Measurements from ENCODE around the gene HIBCH. TPM values are rescaled to one million over a fixed set of nuclear protein-coding genes. Genes with fewer than 3 reads are reported as not detected.
A peak's percentile ranks its signal among the peaks of the same experiment; 100 is the strongest.

Gene HIBCH
- total RNA-seq, 1 experiment from 2014 or later = 24.7 TPM

DNA sequence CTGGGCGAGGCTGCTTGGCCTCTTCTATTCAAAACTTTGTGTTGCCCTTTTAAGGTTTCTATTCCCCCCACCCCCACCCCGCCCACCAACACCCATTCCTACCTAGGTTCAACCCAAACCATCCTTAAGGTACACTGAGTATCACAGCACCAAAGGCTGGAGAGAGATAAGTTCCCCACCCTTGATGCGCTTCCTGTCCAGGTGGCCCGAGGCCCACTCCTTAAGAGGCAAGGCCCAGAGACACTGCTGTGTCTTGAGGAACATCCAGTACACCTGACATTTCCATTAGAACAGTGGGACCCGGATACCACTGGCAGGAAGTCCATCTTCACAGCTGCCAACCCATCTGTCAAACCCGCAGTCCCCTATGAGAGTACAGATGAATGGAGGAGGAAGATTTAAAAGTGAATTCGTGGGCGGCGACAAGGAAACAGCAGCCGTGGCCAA is 23.5 kb upstream of the HIBCH start:
- DNase-seq (ENCODE audit: low read depth, low spot score) = no peak
- no peaks in the 10 kb centered on the region for H3K9me3 ChIP-seq (ENCODE audit: control insufficient read depth in 1 of 2, insufficient read depth in 1 of 2, low read depth in 1 of 2, low read length in 2 of 2)
- peaks cover 25% of the 10 kb centered on the region for H3K79me2 ChIP-seq (ENCODE audit: insufficient read depth, low read length)
- peak; percentile 34 for ATAC-seq
- H3K27ac ChIP-seq (ENCODE audit: low read depth, low read length) = peak overlapping the region; percentile 78
- no peaks in the 10 kb centered on the region for H3K9me2 ChIP-seq (ENCODE audit: insufficient read depth)
- peak overlapping the region; percentile 70 for H3K9ac ChIP-seq (ENCODE audit: low read length)
- peak overlapping the region; percentile 72 for H3K4me2 ChIP-seq (ENCODE audit: low read length)
- TF ChIP-seq CBX3 (IDR thresholded peaks at IDR 0.05; ENCODE audit: low read depth) (peak; percentile 23; the same call in 1 of the 2 replicates), EGR1 (IDR thresholded peaks at IDR 0.05; ENCODE audit: low read depth) (peak; percentile 55), ZFX (IDR thresholded peaks at IDR 0.05) (no peak)
- peaks cover 19 to 39% of the 10 kb centered on the region in 2 experiments; a peak in 3 of 4 replicates for H3K4me1 ChIP-seq (ENCODE audit: control insufficient read depth in 1 of 2, insufficient read depth in 2 of 2, low read length in 2 of 2)
- BruUV-seq (replicated peaks) = no TSS peak
- intact Hi-C loops (cut with micrococcal nuclease) = no loop called here
- H3K36me3 ChIP-seq (ENCODE audit: control insufficient read depth in 1 of 2, insufficient read depth in 2 of 2, low read length in 2 of 2) = no peaks in the 10 kb centered on the region
- CTCF ChIA-PET = interaction anchor here (1.1 kb wide), 1 partner anchor 9 kb away, joined by 3 read pairs; no protein-coding TSS in a partner anchor
- POLR2A ChIA-PET = interaction anchor here (1.3 kb wide), 1 partner anchor 24 kb away, joined by 5 read pairs; the partner anchor contains the start of gene HIBCH
- H4K20me1 ChIP-seq (ENCODE audit: insufficient read depth) = no peaks in the 10 kb centered on the region
- RAD21 ChIA-PET (ENCODE audit: low non-redundant PET in 1 of 2, low total read pairs in 2 of 2, uncharacterized antibody in 2 of 2, unreplicated experiment in 2 of 2) = no interaction called here
- peak overlapping the region; percentile 58 to 70 for H3K4me3 ChIP-seq (replicated peaks in 1 of 2; ENCODE audit: low read depth in 1 of 2, low read length in 2 of 2)
- no peak overlapping the region for H2AFZ ChIP-seq (ENCODE audit: low read depth, low read length, poor library complexity, severe bottlenecking)
- H3K27me3 ChIP-seq (ENCODE audit: insufficient read depth, low read length) = no peaks in the 10 kb centered on the region

DNA sequence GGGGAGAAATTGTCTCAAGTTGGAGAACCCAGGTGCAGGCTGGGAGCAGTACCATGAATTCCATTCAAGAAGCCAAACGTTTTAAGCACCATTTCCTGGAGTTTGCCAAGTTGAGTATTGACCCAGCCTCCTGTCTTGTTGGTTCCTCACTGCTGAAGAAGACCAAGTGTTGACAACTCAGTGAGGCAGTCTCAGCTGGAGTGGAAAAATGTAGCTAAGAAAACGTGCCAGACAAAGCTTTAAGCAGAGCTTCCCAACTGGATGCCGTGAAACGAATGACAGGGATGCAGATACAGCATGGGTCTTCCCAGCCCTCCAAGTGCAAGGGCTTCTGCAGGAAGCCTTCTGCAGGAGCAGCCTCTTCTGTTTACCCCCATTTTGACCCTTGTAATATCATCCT is 23.0 kb upstream of the HIBCH start:
- no peaks in the 10 kb centered on the region for H3K27me3 ChIP-seq (ENCODE audit: insufficient read depth, low read length)
- H3K4me1 ChIP-seq (ENCODE audit: control insufficient read depth in 1 of 2, insufficient read depth in 2 of 2, low read length in 2 of 2) = peaks cover 19 to 39% of the 10 kb centered on the region in 2 experiments; a peak in 3 of 4 replicates
- H2AFZ ChIP-seq (ENCODE audit: low read depth, low read length, poor library complexity, severe bottlenecking) = no peak overlapping the region
- no peaks in the 10 kb centered on the region for H3K9me2 ChIP-seq (ENCODE audit: insufficient read depth)
- no peaks in the 10 kb centered on the region for H3K36me3 ChIP-seq (ENCODE audit: control insufficient read depth in 1 of 2, insufficient read depth in 2 of 2, low read length in 2 of 2)
- no peaks in the 10 kb centered on the region for H4K20me1 ChIP-seq (ENCODE audit: insufficient read depth)
- H3K4me2 ChIP-seq (ENCODE audit: low read length) = peak overlapping the region; percentile 72
- TSS peak; percentile 81 for BruUV-seq (replicated peaks)
- ChIA-PET CTCF (interaction anchor here (1.1 kb wide), 1 partner anchor 10 kb away, joined by 3 read pairs; no protein-coding TSS in a partner anchor), POLR2A (no interaction called here), RAD21 (ENCODE audit: low non-redundant PET in 1 of 2, low total read pairs in 2 of 2, uncharacterized antibody in 2 of 2, unreplicated experiment in 2 of 2) (no interaction called here)
- no peak for ATAC-seq
- no peaks in the 10 kb centered on the region for H3K9me3 ChIP-seq (ENCODE audit: control insufficient read depth in 1 of 2, insufficient read depth in 1 of 2, low read depth in 1 of 2, low read length in 2 of 2)
- DNase-seq (ENCODE audit: low read depth, low spot score) = no peak
- H3K9ac ChIP-seq (ENCODE audit: low read length) = no peak overlapping the region
- H3K4me3 ChIP-seq (replicated peaks in 1 of 2; ENCODE audit: low read depth in 1 of 2, low read length in 2 of 2) = no peak overlapping the region
- H3K79me2 ChIP-seq (ENCODE audit: insufficient read depth, low read length) = peaks cover 25% of the 10 kb centered on the region
- intact Hi-C loops (cut with micrococcal nuclease) = no loop called here
- no peak overlapping the region for H3K27ac ChIP-seq (ENCODE audit: low read depth, low read length)
- TF ChIP-seq, protein P1, sequence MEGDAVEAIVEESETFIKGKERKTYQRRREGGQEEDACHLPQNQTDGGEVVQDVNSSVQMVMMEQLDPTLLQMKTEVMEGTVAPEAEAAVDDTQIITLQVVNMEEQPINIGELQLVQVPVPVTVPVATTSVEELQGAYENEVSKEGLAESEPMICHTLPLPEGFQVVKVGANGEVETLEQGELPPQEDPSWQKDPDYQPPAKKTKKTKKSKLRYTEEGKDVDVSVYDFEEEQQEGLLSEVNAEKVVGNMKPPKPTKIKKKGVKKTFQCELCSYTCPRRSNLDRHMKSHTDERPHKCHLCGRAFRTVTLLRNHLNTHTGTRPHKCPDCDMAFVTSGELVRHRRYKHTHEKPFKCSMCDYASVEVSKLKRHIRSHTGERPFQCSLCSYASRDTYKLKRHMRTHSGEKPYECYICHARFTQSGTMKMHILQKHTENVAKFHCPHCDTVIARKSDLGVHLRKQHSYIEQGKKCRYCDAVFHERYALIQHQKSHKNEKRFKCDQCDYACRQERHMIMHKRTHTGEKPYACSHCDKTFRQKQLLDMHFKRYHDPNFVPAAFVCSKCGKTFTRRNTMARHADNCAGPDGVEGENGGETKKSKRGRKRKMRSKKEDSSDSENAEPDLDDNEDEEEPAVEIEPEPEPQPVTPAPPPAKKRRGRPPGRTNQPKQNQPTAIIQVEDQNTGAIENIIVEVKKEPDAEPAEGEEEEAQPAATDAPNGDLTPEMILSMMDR (IDR thresholded peaks at IDR 0.05 in 2 of 3, conservative IDR thresholded peaks at IDR 0.05 in 1 of 3; ENCODE audit: borderline replicate concordance in 1 of 3, insufficient read depth in 1 of 3, low read depth in 2 of 3, low read length in 2 of 3) = no peak
- no peak for TF ChIP-seq EZH2 (IDR thresholded peaks at IDR 0.05)
- TF ChIP-seq SRF (IDR thresholded peaks at IDR 0.05; ENCODE audit: low read depth) = no peak
- TF ChIP-seq EZH2phosphoT487 (IDR thresholded peaks at IDR 0.05; ENCODE audit: borderline replicate concordance) = no peak
- TF ChIP-seq CEBPB (IDR thresholded peaks at IDR 0.05; ENCODE audit: low read depth) = no peak
- TF ChIP-seq ZBTB33 (IDR thresholded peaks at IDR 0.05; ENCODE audit: extremely low read depth, insufficient replicate concordance, low read length) = no peak
- no peak for TF ChIP-seq SP1 (IDR thresholded peaks at IDR 0.05; ENCODE audit: low read depth)
- TF ChIP-seq RAD21 (IDR thresholded peaks at IDR 0.05; ENCODE audit: low read depth) = no peak
- TF ChIP-seq POLR2A (IDR thresholded peaks at IDR 0.05; ENCODE audit: borderline replicate concordance, extremely low read depth, insufficient read depth, insufficient read length) = no peak
- TF ChIP-seq JUND (IDR thresholded peaks at IDR 0.05) = no peak
- no peak for TF ChIP-seq ZNF274 (IDR thresholded peaks at IDR 0.05; ENCODE audit: low read depth, low read length)
- TF ChIP-seq ELF1 (IDR thresholded peaks at IDR 0.05; ENCODE audit: borderline replicate concordance, low read depth) = no peak
- TF ChIP-seq SIN3A (IDR thresholded peaks at IDR 0.05; ENCODE audit: low read depth) = no peak
- TF ChIP-seq FOSL1 (IDR thresholded peaks at IDR 0.05; ENCODE audit: low read depth) = no peak
- TF ChIP-seq, protein P2, sequence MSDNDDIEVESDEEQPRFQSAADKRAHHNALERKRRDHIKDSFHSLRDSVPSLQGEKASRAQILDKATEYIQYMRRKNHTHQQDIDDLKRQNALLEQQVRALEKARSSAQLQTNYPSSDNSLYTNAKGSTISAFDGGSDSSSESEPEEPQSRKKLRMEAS (IDR thresholded peaks at IDR 0.05) = no peak
- no peak for TF ChIP-seq CBX3 (IDR thresholded peaks at IDR 0.05; ENCODE audit: low read depth)
- TF ChIP-seq, protein P3, sequence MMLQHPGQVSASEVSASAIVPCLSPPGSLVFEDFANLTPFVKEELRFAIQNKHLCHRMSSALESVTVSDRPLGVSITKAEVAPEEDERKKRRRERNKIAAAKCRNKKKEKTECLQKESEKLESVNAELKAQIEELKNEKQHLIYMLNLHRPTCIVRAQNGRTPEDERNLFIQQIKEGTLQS (IDR thresholded peaks at IDR 0.05) = no peak

Data from HCT116 (cell line).